Measurements from ENCODE around the gene AUTS2. TPM values are rescaled to one million over a fixed set of nuclear protein-coding genes. Genes with fewer than 3 reads are reported as not detected.

Gene AUTS2
- total RNA-seq, 1 donor from 2014 or later, result 94.1 TPM

GRCh38 chr7:70635633-70636032 lies 1037.4 kb downstream of the AUTS2 start:
- no peak for TF ChIP-seq CTCF (conservative IDR thresholded peaks at IDR 0.05)
- H3K27me3 Mint-ChIP-seq, result peaks cover 29% of the 10 kb centered on the region
- no peak overlapping the region for H3K4me3 Mint-ChIP-seq
- DNase-seq (ENCODE audit: extremely low spot score, unreplicated experiment), result no peak
- peaks cover 8% of the 10 kb centered on the region for H3K36me3 Mint-ChIP-seq
- H3K27ac Mint-ChIP-seq, result no peak overlapping the region
- no peaks in the 10 kb centered on the region for H3K9me3 Mint-ChIP-seq
- H3K4me1 Mint-ChIP-seq (ENCODE audit: unreplicated experiment), result peaks cover 41% of the 10 kb centered on the region

GRCh38 chr7:70636169-70636568 lies 1037.9 kb downstream of the AUTS2 start:
- Mint-ChIP-seq H3K4me1 (ENCODE audit: unreplicated experiment) (peaks cover 40% of the 10 kb centered on the region), H3K4me3 (no peak overlapping the region), H3K27me3 (peaks cover 26% of the 10 kb centered on the region), H3K36me3 (peaks cover 8% of the 10 kb centered on the region), H3K9me3 (no peaks in the 10 kb centered on the region), H3K27ac (no peak overlapping the region)
- DNase-seq (ENCODE audit: extremely low spot score, unreplicated experiment), result no peak
- TF ChIP-seq CTCF (conservative IDR thresholded peaks at IDR 0.05), result no peak

GRCh38 chr7:70637726-70638125 lies 1039.5 kb downstream of the AUTS2 start:
- Mint-ChIP-seq H3K36me3 (peaks cover 8% of the 10 kb centered on the region), H3K9me3 (no peaks in the 10 kb centered on the region), H3K4me1 (ENCODE audit: unreplicated experiment) (peaks cover 25% of the 10 kb centered on the region), H3K27ac (no peak overlapping the region), H3K4me3 (no peak overlapping the region), H3K27me3 (peaks cover 16% of the 10 kb centered on the region)
- DNase-seq (ENCODE audit: extremely low spot score, unreplicated experiment), result no peak
- TF ChIP-seq CTCF (conservative IDR thresholded peaks at IDR 0.05), result no peak

GRCh38 chr7:70638158-70639107 lies 1040.2 kb downstream of the AUTS2 start:
- TF ChIP-seq CTCF (conservative IDR thresholded peaks at IDR 0.05), result no peak
- DNase-seq (ENCODE audit: extremely low spot score, unreplicated experiment), result no peak
- Mint-ChIP-seq H3K27ac (no peak overlapping the region), H3K27me3 (peaks cover 16% of the 10 kb centered on the region), H3K4me1 (ENCODE audit: unreplicated experiment) (peaks cover 24% of the 10 kb centered on the region), H3K4me3 (no peak overlapping the region), H3K9me3 (no peaks in the 10 kb centered on the region), H3K36me3 (peaks cover 8% of the 10 kb centered on the region)

GRCh38 chr7:70640266-70640833 lies 1042.1 kb downstream of the AUTS2 start:
- no peak for DNase-seq (ENCODE audit: extremely low spot score, unreplicated experiment)
- peaks cover 2% of the 10 kb centered on the region for H3K36me3 Mint-ChIP-seq
- H3K4me3 Mint-ChIP-seq, result no peak overlapping the region
- peaks cover 7% of the 10 kb centered on the region for H3K27me3 Mint-ChIP-seq
- H3K4me1 Mint-ChIP-seq (ENCODE audit: unreplicated experiment), result peaks cover 28% of the 10 kb centered on the region
- H3K27ac Mint-ChIP-seq, result no peak overlapping the region
- no peaks in the 10 kb centered on the region for H3K9me3 Mint-ChIP-seq
- no peak for TF ChIP-seq CTCF (conservative IDR thresholded peaks at IDR 0.05)
